Lower leg skin (tissue), 3 donors: Measurements from ENCODE around the gene SLC5A3.

Source experiments
- CTCF ChIP-seq, 3 donors: fragments of 450-650 bp; IDR thresholded peaks; one replicate each; pipeline ENCODE4 v1.5.1; 2016; ENCODE audit warnings: antibody characterized with exemption in 3 of 3, mild to moderate bottlenecking in 3 of 3, moderate library complexity in 2 of 3
- POLR2A ChIP-seq, 2 donors: fragments of 450-650 bp; IDR thresholded peaks; one replicate each; pipeline ENCODE4 v1.6.1; 2016 to 2017; ENCODE audit warnings: antibody characterized with exemption in 2 of 2, mild to moderate bottlenecking in 1 of 2, moderate library complexity in 1 of 2

GRCh38 chr21:34046917-34047316, 26.5 kb upstream of the SLC5A3 start:
- no peak for TF ChIP-seq CTCF (IDR thresholded peaks at IDR 0.05)
- TF ChIP-seq POLR2A (IDR thresholded peaks at IDR 0.05) = no peak
